Liver (tissue), 9 donors: ENCODE results near the gene POFUT2. TPM values are rescaled to one million over a fixed set of nuclear protein-coding genes. Genes with fewer than 3 reads are reported as not detected.

Source experiments
- DNase-seq: peaks from one replicate; pipeline ENCODE4 v3.0.0-alpha.2; 2017; ENCODE audit warnings: low spot score
- H3K27ac ChIP-seq, 2 donors: one replicate each; pipeline ENCODE4 v1.7.0; 2013; ENCODE audit warnings: inconsistent platforms in 2 of 2, low read length in 2 of 2, control low read depth in 1 of 2, low read depth in 1 of 2, mild to moderate bottlenecking in 1 of 2
- H3K27me3 ChIP-seq, 4 donors: one replicate each; pipeline versions ENCODE4 v1.6.1 to v1.7.0; 2013; ENCODE audit warnings: low read length in 3 of 4, inconsistent platforms in 1 of 4, mild to moderate bottlenecking in 1 of 4, moderate library complexity in 1 of 4; ENCODE audit not compliant: control insufficient read depth in 4 of 4, insufficient read depth in 4 of 4
- H3K36me3 ChIP-seq, 4 donors: one replicate each; pipeline versions ENCODE4 v1.6.1 to v1.7.0; 2013; ENCODE audit warnings: low read length in 3 of 4, mild to moderate bottlenecking in 3 of 4, low read depth in 1 of 4, moderate library complexity in 1 of 4; ENCODE audit not compliant: control insufficient read depth in 4 of 4, insufficient read depth in 3 of 4
- H3K4me1 ChIP-seq, 4 donors: one replicate each; pipeline versions ENCODE4 v1.6.1 to v1.7.0; 2013; ENCODE audit warnings: low read length in 3 of 4, mild to moderate bottlenecking in 3 of 4, moderate library complexity in 1 of 4; ENCODE audit not compliant: control insufficient read depth in 4 of 4, insufficient read depth in 4 of 4
- H3K4me3 ChIP-seq, 3 donors: one replicate each; pipeline versions ENCODE4 v1.6.1 to v1.7.0; 2013; ENCODE audit warnings: low read length in 3 of 3, control low read depth in 1 of 3, low read depth in 1 of 3, mild to moderate bottlenecking in 1 of 3
- H3K9ac ChIP-seq, 2 donors: one replicate each; pipeline ENCODE4 v1.7.0; 2013; ENCODE audit warnings: low read length in 2 of 2, mild to moderate bottlenecking in 2 of 2, moderate library complexity in 2 of 2, control low read depth in 1 of 2, low read depth in 1 of 2
- H3K9me3 ChIP-seq, 4 donors: one replicate each; pipeline versions ENCODE4 v1.6.1 to v1.7.0; 2013; ENCODE audit warnings: low read length in 3 of 4; ENCODE audit not compliant: control insufficient read depth in 4 of 4
- EGR1 ChIP-seq, 2 donors: IDR thresholded peaks; 2 replicates each; pipeline ENCODE4 v1.6.1; 2016 to 2018; ENCODE audit warnings: antibody characterized with exemption in 2 of 2, low read depth in 2 of 2
- FOXA1 ChIP-seq: IDR thresholded peaks from 2 replicates; pipeline ENCODE4 v1.6.1; 2016; ENCODE audit warnings: antibody characterized with exemption
- FOXA2 ChIP-seq: IDR thresholded peaks from 2 replicates; pipeline ENCODE4 v1.6.1; 2016; ENCODE audit warnings: antibody characterized with exemption
- GABPA ChIP-seq, 2 donors: IDR thresholded peaks in 1 of 2; conservative IDR thresholded peaks in 1 of 2; 2 replicates each; pipeline ENCODE4 v1.6.1; 2016; ENCODE audit warnings: antibody characterized with exemption in 2 of 2, mild to moderate bottlenecking in 1 of 2, moderate library complexity in 1 of 2
- HNF4A ChIP-seq, 2 donors: conservative IDR thresholded peaks; 2 replicates each; pipeline ENCODE4 v1.6.1; 2016; ENCODE audit warnings: antibody characterized with exemption in 2 of 2, mild to moderate bottlenecking in 2 of 2
- HNF4G ChIP-seq: IDR thresholded peaks from 2 replicates; pipeline ENCODE4 v1.6.1; 2016; ENCODE audit warnings: antibody characterized with exemption
- JUND ChIP-seq, 2 donors: IDR thresholded peaks; 2 replicates each; pipeline ENCODE4 v1.6.1; 2016; ENCODE audit warnings: antibody characterized with exemption in 2 of 2
- NR2F2 ChIP-seq: IDR thresholded peaks from 2 replicates; pipeline ENCODE4 v1.6.1; 2016; ENCODE audit warnings: antibody characterized with exemption
- RAD21 ChIP-seq, 2 donors: IDR thresholded peaks; 2 replicates each; pipeline ENCODE4 v1.6.1; 2016; ENCODE audit warnings: antibody characterized with exemption in 2 of 2, mild to moderate bottlenecking in 2 of 2
- RXRA ChIP-seq, 2 donors: IDR thresholded peaks; 2 replicates each; pipeline ENCODE4 v1.6.1; 2017 to 2018; ENCODE audit warnings: antibody characterized with exemption in 2 of 2, mild to moderate bottlenecking in 1 of 2
- SP1 ChIP-seq: IDR thresholded peaks from 2 replicates; pipeline ENCODE4 v1.6.1; 2018; ENCODE audit warnings: antibody characterized with exemption, mild to moderate bottlenecking
- YY1 ChIP-seq: IDR thresholded peaks from 2 replicates; pipeline ENCODE4 v1.6.1; 2016; ENCODE audit warnings: antibody characterized with exemption, mild to moderate bottlenecking
- WGBS: extraction: QIAGEN DNeasy Blood & Tissue Kit; methylation state at CpG from one replicate; pipeline ENCODE4 v1.1.7; 2013; 5-methylcytosine and 5-hydroxymethylcytosine counted together
- polyA plus RNA-seq, 2 donors: library from polyadenylated mRNA; stranded (reverse) in 1 of 2; unstranded in 1 of 2; fragments of 200-250 nt in 1 of 2; fragments of >200 nt in 1 of 2; fragmentation: Nextera tagmentation in 1 of 2; extraction: Ambion mirVana in 1 of 2; gene quantifications; one replicate each; pipeline versions ENCODE4 v1.2.1 to v1.2.3, GENCODE V29; 2013 to 2015
- total RNA-seq, 2 donors: library from RNA; depleted of rRNA; stranded (reverse); fragments of >200 nt; gene quantifications; one replicate each; pipeline ENCODE4 v1.2.3, GENCODE V29; 2014
- TF ChIP-seq, protein P1 (sequence below): IDR thresholded peaks from 2 replicates; pipeline ENCODE4 v1.6.1; 2016; ENCODE audit warnings: antibody characterized with exemption, mild to moderate bottlenecking
- TF ChIP-seq, protein P2 (sequence below): IDR thresholded peaks from 2 replicates; pipeline ENCODE4 v1.6.1; 2016; ENCODE audit warnings: antibody characterized with exemption
- TF ChIP-seq, protein P3 (sequence below): IDR thresholded peaks from 2 replicates; pipeline ENCODE4 v1.6.1; 2016; ENCODE audit warnings: antibody characterized with exemption
- TF ChIP-seq, protein P4 (sequence below): fragments of 150-350 bp; IDR thresholded peaks from 2 replicates; pipeline ENCODE4 v1.5.1; 2017; ENCODE audit warnings: improper control_type of control experiment, low read depth, low read length; ENCODE audit not compliant: missing input control
- TF ChIP-seq, protein P5 (sequence below): IDR thresholded peaks from 2 replicates; pipeline ENCODE4 v1.6.1; 2016; ENCODE audit warnings: antibody characterized with exemption
- donor health status: healthy.
- donor health status: healthy.
- donor health status: healthy.
- donor health status: healthy.
- donor health status: healthy.

The POFUT2 gene
- total and polyA plus RNA-seq, 4 donors: 3.3 to 15.6 (median 7.9) TPM

DNA sequence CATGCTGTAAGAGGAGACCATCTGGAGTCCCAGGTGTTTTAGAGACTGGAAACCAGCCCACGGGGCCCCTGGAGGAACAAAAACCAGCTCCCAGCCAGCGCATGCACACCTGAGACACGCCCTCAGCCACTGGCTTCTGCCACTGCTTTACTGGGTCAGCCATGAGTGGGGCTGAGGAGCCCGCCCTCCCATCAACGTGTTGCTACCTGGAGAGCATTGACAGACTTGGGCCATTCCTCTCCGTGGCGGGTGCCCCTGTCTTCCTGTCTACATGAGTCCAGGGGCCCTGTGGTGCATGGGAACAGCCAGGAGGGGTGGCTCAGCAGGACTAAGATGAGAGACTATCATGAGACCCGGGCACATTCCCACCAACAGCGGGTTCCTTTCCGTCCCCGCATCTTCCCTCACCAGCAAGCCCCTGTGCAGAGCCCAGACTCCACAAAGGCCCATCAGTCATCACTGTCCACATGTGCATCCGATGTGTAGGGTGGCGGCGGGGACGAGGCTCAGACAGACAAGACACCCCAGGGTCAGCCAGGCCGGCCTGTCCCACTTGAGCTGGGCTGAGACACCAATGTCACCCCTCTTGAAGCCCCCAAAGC, 45.4 kb upstream of the POFUT2 start (continued):
- TF ChIP-seq, protein P1, sequence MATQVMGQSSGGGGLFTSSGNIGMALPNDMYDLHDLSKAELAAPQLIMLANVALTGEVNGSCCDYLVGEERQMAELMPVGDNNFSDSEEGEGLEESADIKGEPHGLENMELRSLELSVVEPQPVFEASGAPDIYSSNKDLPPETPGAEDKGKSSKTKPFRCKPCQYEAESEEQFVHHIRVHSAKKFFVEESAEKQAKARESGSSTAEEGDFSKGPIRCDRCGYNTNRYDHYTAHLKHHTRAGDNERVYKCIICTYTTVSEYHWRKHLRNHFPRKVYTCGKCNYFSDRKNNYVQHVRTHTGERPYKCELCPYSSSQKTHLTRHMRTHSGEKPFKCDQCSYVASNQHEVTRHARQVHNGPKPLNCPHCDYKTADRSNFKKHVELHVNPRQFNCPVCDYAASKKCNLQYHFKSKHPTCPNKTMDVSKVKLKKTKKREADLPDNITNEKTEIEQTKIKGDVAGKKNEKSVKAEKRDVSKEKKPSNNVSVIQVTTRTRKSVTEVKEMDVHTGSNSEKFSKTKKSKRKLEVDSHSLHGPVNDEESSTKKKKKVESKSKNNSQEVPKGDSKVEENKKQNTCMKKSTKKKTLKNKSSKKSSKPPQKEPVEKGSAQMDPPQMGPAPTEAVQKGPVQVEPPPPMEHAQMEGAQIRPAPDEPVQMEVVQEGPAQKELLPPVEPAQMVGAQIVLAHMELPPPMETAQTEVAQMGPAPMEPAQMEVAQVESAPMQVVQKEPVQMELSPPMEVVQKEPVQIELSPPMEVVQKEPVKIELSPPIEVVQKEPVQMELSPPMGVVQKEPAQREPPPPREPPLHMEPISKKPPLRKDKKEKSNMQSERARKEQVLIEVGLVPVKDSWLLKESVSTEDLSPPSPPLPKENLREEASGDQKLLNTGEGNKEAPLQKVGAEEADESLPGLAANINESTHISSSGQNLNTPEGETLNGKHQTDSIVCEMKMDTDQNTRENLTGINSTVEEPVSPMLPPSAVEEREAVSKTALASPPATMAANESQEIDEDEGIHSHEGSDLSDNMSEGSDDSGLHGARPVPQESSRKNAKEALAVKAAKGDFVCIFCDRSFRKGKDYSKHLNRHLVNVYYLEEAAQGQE: no peak
- TF ChIP-seq HNF4G: no peak

DNA sequence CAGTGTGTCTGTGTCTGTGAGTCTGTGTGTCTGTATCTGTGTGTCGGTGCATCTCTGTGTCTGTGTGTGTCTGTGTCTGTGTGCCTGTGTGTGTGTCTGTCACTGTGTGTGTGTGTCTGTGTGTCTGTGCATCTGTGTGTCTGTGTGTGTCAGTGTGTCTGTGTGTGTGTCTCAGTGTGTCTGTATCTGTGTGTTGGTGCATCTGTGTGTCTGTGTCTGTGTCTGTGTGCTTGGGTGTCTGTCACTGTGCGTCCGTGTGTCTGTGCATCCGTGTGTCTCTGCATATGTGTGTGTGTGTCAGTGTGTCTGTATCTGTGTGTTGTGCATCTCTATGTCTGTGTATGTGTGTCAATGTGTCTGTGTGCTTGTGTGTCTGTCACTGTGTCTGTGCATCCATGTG, 44.7 kb upstream of the POFUT2 start:
- Histone ChIP-seq H3K9me3 (no peaks in the 10 kb centered on the region), H3K27me3 (no peaks in the 10 kb centered on the region), H3K4me1 (peaks cover 8 to 18% (median 14%) of the 10 kb centered on the region in 4 donors), H3K9ac (no peak overlapping the region), H3K27ac (no peak overlapping the region), H3K4me3 (no peak overlapping the region), H3K36me3 (no peaks in the 10 kb centered on the region)
- no peak for DNase-seq
- no peak for TF ChIP-seq HNF4A (conservative IDR thresholded peaks at IDR 0.05)
- no peak for TF ChIP-seq FOXA1
- no peak for TF ChIP-seq SP1
- no peak for TF ChIP-seq HNF4G
- TF ChIP-seq FOXA2: no peak
- TF ChIP-seq GABPA (IDR thresholded peaks at IDR 0.05 in 1 of 2, conservative IDR thresholded peaks at IDR 0.05 in 1 of 2): no peak
- TF ChIP-seq RAD21 (IDR thresholded peaks at IDR 0.05): no peak
- no peak for TF ChIP-seq RXRA (IDR thresholded peaks at IDR 0.05)
- TF ChIP-seq NR2F2: no peak
- no peak for TF ChIP-seq JUND (IDR thresholded peaks at IDR 0.05)
- TF ChIP-seq, protein P2, sequence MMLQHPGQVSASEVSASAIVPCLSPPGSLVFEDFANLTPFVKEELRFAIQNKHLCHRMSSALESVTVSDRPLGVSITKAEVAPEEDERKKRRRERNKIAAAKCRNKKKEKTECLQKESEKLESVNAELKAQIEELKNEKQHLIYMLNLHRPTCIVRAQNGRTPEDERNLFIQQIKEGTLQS: no peak
- TF ChIP-seq, protein P3, sequence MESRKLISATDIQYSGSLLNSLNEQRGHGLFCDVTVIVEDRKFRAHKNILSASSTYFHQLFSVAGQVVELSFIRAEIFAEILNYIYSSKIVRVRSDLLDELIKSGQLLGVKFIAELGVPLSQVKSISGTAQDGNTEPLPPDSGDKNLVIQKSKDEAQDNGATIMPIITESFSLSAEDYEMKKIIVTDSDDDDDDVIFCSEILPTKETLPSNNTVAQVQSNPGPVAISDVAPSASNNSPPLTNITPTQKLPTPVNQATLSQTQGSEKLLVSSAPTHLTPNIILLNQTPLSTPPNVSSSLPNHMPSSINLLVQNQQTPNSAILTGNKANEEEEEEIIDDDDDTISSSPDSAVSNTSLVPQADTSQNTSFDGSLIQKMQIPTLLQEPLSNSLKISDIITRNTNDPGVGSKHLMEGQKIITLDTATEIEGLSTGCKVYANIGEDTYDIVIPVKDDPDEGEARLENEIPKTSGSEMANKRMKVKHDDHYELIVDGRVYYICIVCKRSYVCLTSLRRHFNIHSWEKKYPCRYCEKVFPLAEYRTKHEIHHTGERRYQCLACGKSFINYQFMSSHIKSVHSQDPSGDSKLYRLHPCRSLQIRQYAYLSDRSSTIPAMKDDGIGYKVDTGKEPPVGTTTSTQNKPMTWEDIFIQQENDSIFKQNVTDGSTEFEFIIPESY: no peak
- TF ChIP-seq, protein P1: no peak
- no peak for TF ChIP-seq EGR1 (IDR thresholded peaks at IDR 0.05; ENCODE audit: low read depth in 2 of 2)
- TF ChIP-seq, protein P4, sequence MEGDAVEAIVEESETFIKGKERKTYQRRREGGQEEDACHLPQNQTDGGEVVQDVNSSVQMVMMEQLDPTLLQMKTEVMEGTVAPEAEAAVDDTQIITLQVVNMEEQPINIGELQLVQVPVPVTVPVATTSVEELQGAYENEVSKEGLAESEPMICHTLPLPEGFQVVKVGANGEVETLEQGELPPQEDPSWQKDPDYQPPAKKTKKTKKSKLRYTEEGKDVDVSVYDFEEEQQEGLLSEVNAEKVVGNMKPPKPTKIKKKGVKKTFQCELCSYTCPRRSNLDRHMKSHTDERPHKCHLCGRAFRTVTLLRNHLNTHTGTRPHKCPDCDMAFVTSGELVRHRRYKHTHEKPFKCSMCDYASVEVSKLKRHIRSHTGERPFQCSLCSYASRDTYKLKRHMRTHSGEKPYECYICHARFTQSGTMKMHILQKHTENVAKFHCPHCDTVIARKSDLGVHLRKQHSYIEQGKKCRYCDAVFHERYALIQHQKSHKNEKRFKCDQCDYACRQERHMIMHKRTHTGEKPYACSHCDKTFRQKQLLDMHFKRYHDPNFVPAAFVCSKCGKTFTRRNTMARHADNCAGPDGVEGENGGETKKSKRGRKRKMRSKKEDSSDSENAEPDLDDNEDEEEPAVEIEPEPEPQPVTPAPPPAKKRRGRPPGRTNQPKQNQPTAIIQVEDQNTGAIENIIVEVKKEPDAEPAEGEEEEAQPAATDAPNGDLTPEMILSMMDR: no peak
- TF ChIP-seq, protein P5, sequence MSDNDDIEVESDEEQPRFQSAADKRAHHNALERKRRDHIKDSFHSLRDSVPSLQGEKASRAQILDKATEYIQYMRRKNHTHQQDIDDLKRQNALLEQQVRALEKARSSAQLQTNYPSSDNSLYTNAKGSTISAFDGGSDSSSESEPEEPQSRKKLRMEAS: no peak
- TF ChIP-seq YY1: no peak
- WGBS: 95% methylated on average over 4 of the region's 4 CpGs
